Natural killer cell (primary cell): ENCODE results near the gene ZNF699. TPM values are rescaled to one million over a fixed set of nuclear protein-coding genes. Genes with fewer than 3 reads are reported as not detected.

ENCODE experiments used
- ATAC-seq, 3 donors: fragments of 150-1000 bp in 2 of 3; fragments of 200-7000 bp in 1 of 3; cut with Tn5 transposase; 1 replicate in 1 of 3; 2 replicates in 2 of 3; pipeline ENCODE4 v1.10.0; 2021; ENCODE audit warnings: mild to moderate bottlenecking in 2 of 3, moderate library complexity in 2 of 3
- DNase-seq, 2 donors: peaks; one replicate each; pipeline versions ENCODE4 v3.0.0 to v3.0.0-alpha.2; 2013 to 2021; ENCODE audit warnings: mixed read lengths in 1 of 2
- H3K27ac ChIP-seq: one replicate; pipeline ENCODE4 v1.5.1; 2013; ENCODE audit warnings: mild to moderate bottlenecking, low read length
- H3K27me3 ChIP-seq: one replicate; pipeline ENCODE4 v1.6.1; 2013; ENCODE audit warnings: low read length; ENCODE audit not compliant: control insufficient read depth, insufficient read depth
- H3K36me3 ChIP-seq: one replicate; pipeline ENCODE4 v1.6.1; 2013; ENCODE audit warnings: low read length; ENCODE audit not compliant: control insufficient read depth, insufficient read depth
- H3K4me1 ChIP-seq: one replicate; pipeline ENCODE4 v1.6.1; 2013; ENCODE audit warnings: low read length; ENCODE audit not compliant: control insufficient read depth, insufficient read depth
- H3K4me3 ChIP-seq: one replicate; pipeline ENCODE4 v1.5.1; 2013; ENCODE audit warnings: low read length
- H3K9me3 ChIP-seq: one replicate; pipeline ENCODE4 v1.6.1; 2013; ENCODE audit warnings: low read length; ENCODE audit not compliant: control insufficient read depth, insufficient read depth
- H3K27ac Mint-ChIP-seq, 2 donors: one replicate each; pipeline ENCODE4 v1.8.0; 2022; ENCODE audit warnings: mild to moderate bottlenecking in 2 of 2, mixed read lengths in 2 of 2, moderate library complexity in 1 of 2
- H3K27me3 Mint-ChIP-seq, 2 donors: one replicate each; pipeline ENCODE4 v1.8.0; 2022; ENCODE audit warnings: low read depth in 2 of 2, mixed read lengths in 2 of 2
- H3K36me3 Mint-ChIP-seq: one replicate; pipeline ENCODE4 v1.8.0; 2022; ENCODE audit warnings: mixed read lengths
- H3K4me1 Mint-ChIP-seq, 2 donors: one replicate each; pipeline ENCODE4 v1.8.0; 2022; ENCODE audit warnings: mixed read lengths in 2 of 2
- H3K4me3 Mint-ChIP-seq: one replicate; pipeline ENCODE4 v1.8.0; 2022; ENCODE audit warnings: mild to moderate bottlenecking, moderate library complexity, mixed read lengths
- H3K9me3 Mint-ChIP-seq, 2 donors: one replicate each; pipeline ENCODE4 v1.8.0; 2022; ENCODE audit warnings: mixed read lengths in 2 of 2
- CTCF ChIP-seq: fragments of 200-600 bp; IDR thresholded peaks from one replicate; pipeline ENCODE4 v1.8.0; 2022; ENCODE audit warnings: antibody characterized with exemption
- WGBS: methylation state at CpG from one replicate; pipeline ENCODE4 v1.1.7; 2013; ENCODE audit warnings: missing lambda C conversion rate; ENCODE audit not compliant: insufficient coverage; 5-methylcytosine and 5-hydroxymethylcytosine counted together
- intact Hi-C: fragments of 100-400 bp; cut with micrococcal nuclease; formaldehyde crosslinking; loops from one replicate; pipeline ENCODE4 v1.14.2; 2022
- total RNA-seq, 4 donors: library from RNA; stranded (reverse); fragments of 120-200 nt in 1 of 4; gene quantifications; one replicate each; pipeline versions ENCODE4 v1.2.3 to v1.2.4, GENCODE V29; 2013 to 2022

ZNF699 gene
- total RNA-seq, 3 donors from 2014 or later (not counting 1 experiment from before 2014, with no cell fraction given) = 13.4 to 15.3 (median 15.2) TPM

GRCh38 chr19:9250630-9251029 is 59.0 kb downstream of the ZNF699 start, which contains the start of gene OR7E24:
OR7E24 (plus strand) TSS chr19:9250930; CDS start chr19:9251044, 114 bp downstream.
- no peaks in the 10 kb centered on the region for H3K4me1 ChIP-seq
- DNase-seq = no peak

More at GRCh38 chr19:9250630-9251029, 59.0 kb downstream of the ZNF699 start, which contains the start of gene OR7E24:
- intact Hi-C loops = no loop called here
- no peaks in the 10 kb centered on the region for H3K36me3 ChIP-seq
- no peak within 1 kb of the TSS for H3K27ac Mint-ChIP-seq
- H3K27ac ChIP-seq = no peak within 1 kb of the TSS
- no peak for ATAC-seq
- H3K4me3 ChIP-seq = no peak within 1 kb of the TSS
- peaks cover 3% of the 10 kb centered on the region in 2 donors for H3K9me3 Mint-ChIP-seq
- H3K9me3 ChIP-seq = no peaks in the 10 kb centered on the region
- no CpG with 5 or more reads among the region's 1 CpG for WGBS
- peaks cover 12 to 37% of the 10 kb centered on the region in 2 donors for H3K27me3 Mint-ChIP-seq
- no peaks in the 10 kb centered on the region for H3K27me3 ChIP-seq
- no peak for TF ChIP-seq CTCF
- H3K4me3 Mint-ChIP-seq = no peak within 1 kb of the TSS
- no peaks in the 10 kb centered on the region for H3K4me1 Mint-ChIP-seq
- H3K36me3 Mint-ChIP-seq = no peaks in the 10 kb centered on the region

Other genes with a start within 250 kb of the ZNF699 start
- gene OR1M1, start 222.8 kb downstream of the ZNF699 start, total RNA-seq = not detected
- gene OR7G2, start 202.4 kb downstream of the ZNF699 start, total RNA-seq = not detected
- gene OR7G1, start 194.1 kb downstream of the ZNF699 start, total RNA-seq = not detected
- gene OR7G3, start 182.9 kb downstream of the ZNF699 start, total RNA-seq = not detected
- 10 to 100 TPM; 78.0 to 91.2 (median 82.8) TPM for gene ZNF317, start 169.4 kb downstream of the ZNF699 start, total RNA-seq
- gene OR7D2, start 130.9 kb downstream of the ZNF699 start, total RNA-seq = not detected
- gene OR7D4, start 90.2 kb downstream of the ZNF699 start, total RNA-seq = not detected
- not detected for gene OR7E24, start 58.9 kb downstream of the ZNF699 start, total RNA-seq
- gene ZNF559, start 14.3 kb upstream of the ZNF699 start, total RNA-seq = 10 to 100 TPM; 10.0 to 20.5 (median 11.4) TPM
- gene ZNF177, start 53.2 kb upstream of the ZNF699 start, total RNA-seq = 1 to 10 TPM in 2 of 3 donors, under 1 TPM in 1; 0.31 to 1.5 (median 1.2) TPM
- gene ZNF266, start 125.7 kb upstream of the ZNF699 start, total RNA-seq = 100 to 1,000 TPM in 2 of 3 donors, 10 to 100 TPM in 1; 89.9 to 108 (median 104) TPM
- gene ZNF560, start 188.8 kb upstream of the ZNF699 start, total RNA-seq = not detected
- gene ZNF426, start 228.8 kb upstream of the ZNF699 start, total RNA-seq = 10 to 100 TPM; 14.1 to 17.3 (median 14.4) TPM